PC-3 (cell line): ENCODE results near the gene PAQR9.

Experiments
- EZH2 ChIP-seq: fragments of 300-600 bp; sonication (generic); IDR thresholded peaks from one replicate; pipeline ENCODE4 v1.6.1; 2017; ENCODE audit warnings: antibody characterized with exemption, mild to moderate bottlenecking, low read length; ENCODE audit not compliant: unreplicated experiment
- EZH2phosphoT487 ChIP-seq: fragments of 300-600 bp; sonication (generic); IDR thresholded peaks from 2 replicates; pipeline ENCODE4 v1.6.1; 2018; ENCODE audit warnings: mild to moderate bottlenecking, antibody characterized with exemption, low read length, borderline replicate concordance

GRCh38 chr3:142934887-142935269 is 28.6 kb downstream of the PAQR9 start:
- TF ChIP-seq EZH2phosphoT487 (no peak), EZH2 (no peak)
